HCT116 (cell line): ENCODE data around the gene CPA5.

Experiments used
- EGR1 ChIP-seq: IDR thresholded peaks from 2 replicates; pipeline ENCODE4 v1.6.1; 2012; ENCODE audit warnings: low read depth
- EZH2 ChIP-seq: fragments of 200-600 bp; sonication (generic); IDR thresholded peaks from 2 replicates; pipeline ENCODE4 v1.6.1; 2017; ENCODE audit warnings: antibody characterized with exemption, mixed run types
- POLR2A ChIP-seq: IDR thresholded peaks from 2 replicates; pipeline ENCODE4 v1.7.0; 2011; ENCODE audit warnings: borderline replicate concordance; ENCODE audit not compliant: insufficient read depth, insufficient read length; ENCODE audit errors: extremely low read depth
- POLR2AphosphoS5 ChIP-seq: IDR thresholded peaks from 2 replicates; pipeline ENCODE4 v1.6.1; 2011; ENCODE audit warnings: mild to moderate bottlenecking, low read depth, low read length, moderate library complexity
- RAD21 ChIP-seq: IDR thresholded peaks from 2 replicates; pipeline ENCODE4 v1.6.1; 2012; ENCODE audit warnings: low read depth, mild to moderate bottlenecking
- REST ChIP-seq: IDR thresholded peaks from 2 replicates; pipeline ENCODE4 v1.6.1; 2012; ENCODE audit warnings: low read depth
- SIN3A ChIP-seq: IDR thresholded peaks from 2 replicates; pipeline ENCODE4 v1.6.1; 2012; ENCODE audit warnings: low read depth
- SP1 ChIP-seq: IDR thresholded peaks from 2 replicates; pipeline ENCODE4 v1.6.1; 2012; ENCODE audit warnings: low read depth
- SRF ChIP-seq: IDR thresholded peaks from 2 replicates; pipeline ENCODE4 v1.6.1; 2012; ENCODE audit warnings: low read depth
- TCF7L2 ChIP-seq: IDR thresholded peaks from 2 replicates; pipeline ENCODE4 v1.7.0; 2011; ENCODE audit warnings: borderline replicate concordance, inconsistent platforms; ENCODE audit not compliant: insufficient read depth, insufficient read length; ENCODE audit errors: extremely low read depth
- TF ChIP-seq, protein P1 (sequence below), 3 experiments: fragments of 200-600 bp in 1 of 3; sonication (generic) in 1 of 3; IDR thresholded peaks in 2 of 3; conservative IDR thresholded peaks in 1 of 3; 2 replicates each; pipeline ENCODE4 v1.5.1; 2012 to 2017; ENCODE audit warnings: low read depth in 2 of 3, low read length in 2 of 3, antibody characterized with exemption in 1 of 3, borderline replicate concordance in 1 of 3, control low read depth in 1 of 3, mild to moderate bottlenecking in 1 of 3, mixed read lengths in 1 of 3, mixed run types in 1 of 3, moderate library complexity in 1 of 3; ENCODE audit not compliant: insufficient read depth in 1 of 3
- TF ChIP-seq, protein P2 (sequence below): IDR thresholded peaks from 2 replicates; pipeline ENCODE4 v1.6.1; 2012

- TF ChIP-seq, protein P1, sequence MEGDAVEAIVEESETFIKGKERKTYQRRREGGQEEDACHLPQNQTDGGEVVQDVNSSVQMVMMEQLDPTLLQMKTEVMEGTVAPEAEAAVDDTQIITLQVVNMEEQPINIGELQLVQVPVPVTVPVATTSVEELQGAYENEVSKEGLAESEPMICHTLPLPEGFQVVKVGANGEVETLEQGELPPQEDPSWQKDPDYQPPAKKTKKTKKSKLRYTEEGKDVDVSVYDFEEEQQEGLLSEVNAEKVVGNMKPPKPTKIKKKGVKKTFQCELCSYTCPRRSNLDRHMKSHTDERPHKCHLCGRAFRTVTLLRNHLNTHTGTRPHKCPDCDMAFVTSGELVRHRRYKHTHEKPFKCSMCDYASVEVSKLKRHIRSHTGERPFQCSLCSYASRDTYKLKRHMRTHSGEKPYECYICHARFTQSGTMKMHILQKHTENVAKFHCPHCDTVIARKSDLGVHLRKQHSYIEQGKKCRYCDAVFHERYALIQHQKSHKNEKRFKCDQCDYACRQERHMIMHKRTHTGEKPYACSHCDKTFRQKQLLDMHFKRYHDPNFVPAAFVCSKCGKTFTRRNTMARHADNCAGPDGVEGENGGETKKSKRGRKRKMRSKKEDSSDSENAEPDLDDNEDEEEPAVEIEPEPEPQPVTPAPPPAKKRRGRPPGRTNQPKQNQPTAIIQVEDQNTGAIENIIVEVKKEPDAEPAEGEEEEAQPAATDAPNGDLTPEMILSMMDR (IDR thresholded peaks at IDR 0.05 in 2 of 3, conservative IDR thresholded peaks at IDR 0.05 in 1 of 3; ENCODE audit: borderline replicate concordance in 1 of 3, insufficient read depth in 1 of 3, low read depth in 2 of 3, low read length in 2 of 3) = no peak
- no peak for TF ChIP-seq EZH2
- no peak for TF ChIP-seq REST
- TF ChIP-seq POLR2A = no peak
- TF ChIP-seq RAD21 = no peak
- no peak for TF ChIP-seq SIN3A
- TF ChIP-seq POLR2AphosphoS5 = no peak
- TF ChIP-seq SRF = no peak
- TF ChIP-seq TCF7L2 = no peak
- TF ChIP-seq SP1 = no peak
- no peak for TF ChIP-seq EGR1
- TF ChIP-seq, protein P2, sequence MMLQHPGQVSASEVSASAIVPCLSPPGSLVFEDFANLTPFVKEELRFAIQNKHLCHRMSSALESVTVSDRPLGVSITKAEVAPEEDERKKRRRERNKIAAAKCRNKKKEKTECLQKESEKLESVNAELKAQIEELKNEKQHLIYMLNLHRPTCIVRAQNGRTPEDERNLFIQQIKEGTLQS = no peak
Measured at GRCh38 chr7:130345136-130345535, 520 bp downstream of the CPA5 start.
